NCI-H1436 (cell line): ENCODE data around the gene KDM1B.
"Not testable (repeated sequence)": the region's sequence is repeated elsewhere in the genome, so short reads cannot be mapped to it uniquely, and the experiment has no call there.

Experiments
- DNase-seq: peaks from one replicate; lab custom pipeline; 2025; lab: John Stamatoyannopoulos, UW

Gene KDM1B

GRCh38 chr6:18151801-18152200 is 3.4 kb upstream of the KDM1B start:
- no peak for DNase-seq

- DNase-seq = no peak
Measured at GRCh38 chr6:18153311-18153703, 1.9 kb upstream of the KDM1B start.

- DNase-seq = peak; percentile 97
Measured at GRCh38 chr6:18154507-18155149, 594 bp upstream of the KDM1B start, which contains the start of gene TPMT. Gene TPMT (minus strand): TSS chr6:18155077. CDS start chr6:18149127, 5,950 bp downstream.

GRCh38 chr6:18155864-18156421 is 721 bp downstream of the KDM1B start:
- peak; percentile 67 for DNase-seq

- DNase-seq = no peak
Measured at GRCh38 chr6:18160911-18161310, 5.7 kb downstream of the KDM1B start.

GRCh38 chr6:18161431-18161830 is 6.2 kb downstream of the KDM1B start:
- DNase-seq = no peak

GRCh38 chr6:18162401-18162800 is 7.2 kb downstream of the KDM1B start:
- no peak for DNase-seq

- no peak for DNase-seq
Measured at GRCh38 chr6:18165751-18166150, 10.5 kb downstream of the KDM1B start.

GRCh38 chr6:18166312-18167036 is 11.3 kb downstream of the KDM1B start:
- no peak for DNase-seq

GRCh38 chr6:18168264-18168663 is 13.0 kb downstream of the KDM1B start:
- no peak for DNase-seq

GRCh38 chr6:18171871-18172270 is 16.6 kb downstream of the KDM1B start:
- no peak for DNase-seq

- not testable (repeated sequence) for DNase-seq
Measured at GRCh38 chr6:18176198-18176597, 21.0 kb downstream of the KDM1B start.

GRCh38 chr6:18177286-18177965 is 22.2 kb downstream of the KDM1B start:
- no peak for DNase-seq

- DNase-seq = no peak
Measured at GRCh38 chr6:18178960-18179615, 23.9 kb downstream of the KDM1B start.

GRCh38 chr6:18179770-18180356 is 24.6 kb downstream of the KDM1B start:
- DNase-seq = no peak

GRCh38 chr6:18182568-18182967 is 27.3 kb downstream of the KDM1B start:
- no peak for DNase-seq

- DNase-seq = no peak
Measured at GRCh38 chr6:18183766-18184165, 28.5 kb downstream of the KDM1B start.

GRCh38 chr6:18185624-18186023 is 30.4 kb downstream of the KDM1B start:
- DNase-seq = peak; percentile 8

- DNase-seq = no peak
Measured at GRCh38 chr6:18186033-18186432, 30.8 kb downstream of the KDM1B start.

GRCh38 chr6:18186540-18187250 is 31.5 kb downstream of the KDM1B start:
- DNase-seq = no peak

- no peak for DNase-seq
Measured at GRCh38 chr6:18187701-18188100, 32.5 kb downstream of the KDM1B start.
